ENCODE data around the gene GRIK4.
"Not testable (repeated sequence)": the region's sequence is repeated elsewhere in the genome, so short reads cannot be mapped to it uniquely, and the experiment has no call there.

Gene GRIK4

DNA sequence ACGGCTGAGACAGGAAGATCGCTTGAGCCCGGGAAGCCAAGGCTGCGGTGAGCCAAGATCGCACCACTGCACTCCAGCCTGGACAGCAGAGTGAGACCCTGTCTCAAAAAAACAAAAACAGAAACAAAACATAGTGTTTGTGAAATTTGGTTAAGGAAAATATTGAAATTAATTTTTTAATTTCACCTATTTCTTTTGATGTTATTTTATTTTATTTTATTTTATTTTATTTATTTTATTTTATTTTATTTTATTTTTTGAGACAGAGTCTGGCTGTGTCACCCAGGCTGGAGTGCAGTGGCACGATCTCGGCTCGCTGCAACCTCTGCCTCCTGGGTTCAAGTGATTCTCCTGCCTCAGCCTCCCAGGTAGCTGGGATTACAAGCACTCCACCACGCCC is 275.7 kb downstream of the GRIK4 start:
- DNase-seq, result not testable (repeated sequence)

DNA sequence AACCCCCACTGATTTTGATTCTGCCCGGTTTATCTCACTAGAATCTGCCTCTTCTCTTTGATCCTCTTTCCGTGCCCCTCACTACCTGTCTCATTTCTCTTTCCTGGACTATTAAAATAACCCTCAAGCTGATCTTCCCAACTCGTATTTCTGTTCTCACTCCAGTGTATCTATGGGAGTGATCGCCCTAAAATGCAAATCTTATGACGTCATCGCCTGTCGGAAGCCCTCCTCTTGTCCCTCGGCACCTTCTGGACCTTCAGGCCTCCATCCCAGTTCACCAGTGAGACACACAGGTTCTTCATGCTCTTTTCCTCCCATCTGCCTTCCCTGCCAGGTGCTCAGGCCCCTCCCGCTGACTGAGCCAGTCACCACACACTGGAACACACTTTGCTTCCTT is 277.8 kb downstream of the GRIK4 start:
- no peak for DNase-seq

DNA sequence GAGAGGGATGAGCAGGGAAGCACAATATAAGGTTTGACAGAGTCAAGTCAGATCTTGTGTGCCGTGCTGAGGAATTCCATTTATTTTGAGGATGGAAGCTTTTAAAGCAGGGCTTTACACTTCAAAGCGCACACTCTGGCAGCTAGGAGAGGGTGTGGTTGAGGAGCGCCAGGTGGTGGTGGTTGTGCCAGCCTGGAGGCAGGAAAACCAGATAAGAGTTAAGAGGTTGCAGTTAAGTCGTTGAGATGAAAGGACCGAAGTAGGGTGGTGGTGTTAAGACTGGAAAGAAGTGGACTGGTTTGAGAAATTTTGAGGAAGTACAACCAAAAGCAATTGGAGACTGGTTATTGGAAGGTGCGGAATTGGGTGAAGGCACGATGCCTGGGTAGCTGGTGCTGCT is 280.8 kb downstream of the GRIK4 start:
- DNase-seq, result no peak

DNA sequence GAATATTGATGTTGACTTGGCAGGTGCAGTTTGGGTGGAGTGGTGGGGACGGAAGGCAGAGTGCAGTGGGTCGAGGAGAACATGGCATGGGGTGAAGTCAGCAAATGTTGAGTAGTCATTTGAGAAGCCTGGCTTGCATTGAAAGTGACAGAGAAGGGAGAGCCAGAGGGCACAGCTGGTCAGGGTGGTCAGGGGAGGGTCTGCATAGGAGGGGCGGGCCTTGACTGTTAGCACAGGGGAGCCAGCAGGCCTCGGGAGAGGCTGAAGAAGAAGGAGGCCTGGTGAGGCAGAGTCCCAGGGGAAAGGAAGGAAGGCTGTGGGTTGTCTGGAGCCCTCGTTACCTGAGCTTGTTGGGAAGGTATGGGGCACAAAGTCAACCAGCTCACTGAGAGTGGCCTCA is 281.6 kb downstream of the GRIK4 start:
- no peak for DNase-seq

DNA sequence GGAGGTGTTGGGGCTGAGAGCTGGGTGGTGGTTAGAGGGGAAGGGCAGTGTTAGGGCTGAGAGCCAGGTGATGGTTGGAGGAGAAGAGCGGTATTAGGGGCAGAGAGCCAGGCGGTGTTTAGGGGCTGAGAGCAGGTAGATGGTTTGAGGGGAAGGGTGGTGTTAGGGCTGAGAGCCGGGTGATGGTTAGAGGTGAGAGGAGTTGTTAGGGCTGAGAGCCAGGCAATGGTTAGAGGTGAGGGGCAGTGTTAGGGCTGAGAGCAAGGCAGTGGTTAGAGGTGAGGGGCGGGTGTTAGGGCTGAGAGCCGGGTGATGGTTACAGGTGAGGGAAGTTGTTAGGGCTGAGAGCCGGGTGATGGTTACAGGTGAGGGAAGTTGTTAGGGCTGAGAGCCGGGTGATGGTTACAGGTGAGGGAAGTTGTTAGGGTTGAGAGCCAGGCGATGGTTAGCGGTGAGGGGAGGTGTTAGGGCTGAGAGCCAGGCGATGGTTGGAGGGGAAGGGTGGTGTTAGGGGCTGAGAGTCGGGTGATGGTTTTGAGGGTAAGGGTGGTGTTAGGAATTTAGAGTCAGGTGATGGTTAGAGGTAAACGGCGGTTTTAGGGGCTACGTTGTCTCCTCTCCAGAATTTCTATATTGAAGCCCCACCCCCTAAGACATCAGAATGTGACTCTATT is 282.4 kb downstream of the GRIK4 start:
- DNase-seq, result no peak

DNA sequence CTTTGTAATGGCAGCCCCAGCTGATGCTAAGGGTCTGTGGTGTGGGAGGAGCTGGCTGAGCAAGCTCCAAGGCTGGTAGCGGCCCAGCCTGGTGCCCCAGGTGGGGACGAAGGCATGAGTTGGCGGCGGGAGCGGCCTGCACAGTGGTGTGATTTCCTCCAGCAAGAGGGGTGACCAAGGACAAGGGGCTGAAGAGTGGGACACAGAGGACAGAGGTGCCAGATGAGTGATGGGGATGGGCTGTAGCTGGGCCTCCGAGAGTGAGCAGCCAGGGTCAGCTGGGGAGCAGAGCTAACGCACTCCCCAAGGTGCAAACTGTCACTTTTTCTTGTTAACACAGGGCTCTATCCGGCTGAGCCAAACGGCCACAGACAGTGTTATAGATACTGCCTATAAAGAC is 283.2 kb downstream of the GRIK4 start:
- DNase-seq, result no peak

DNA sequence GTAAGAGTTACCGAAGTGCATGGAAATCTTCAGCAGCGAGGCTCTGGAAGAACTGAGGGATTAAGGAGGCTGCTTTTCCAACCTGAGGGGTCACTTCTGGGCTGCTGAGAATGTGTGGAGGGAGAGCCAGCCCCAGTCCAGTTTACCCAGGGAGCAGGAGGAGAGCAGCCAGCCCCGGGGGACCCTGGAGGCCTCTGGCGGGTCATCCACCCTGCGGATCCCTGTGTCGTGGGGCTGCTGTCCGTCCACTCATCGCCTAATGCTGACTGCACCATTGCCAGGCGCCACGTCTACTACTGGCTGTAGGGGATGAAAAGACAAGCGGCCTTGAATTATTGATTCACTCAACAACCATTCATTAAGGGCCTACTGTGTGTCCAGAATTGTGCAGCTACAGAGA is 283.6 kb downstream of the GRIK4 start:
- DNase-seq, result no peak

DNA sequence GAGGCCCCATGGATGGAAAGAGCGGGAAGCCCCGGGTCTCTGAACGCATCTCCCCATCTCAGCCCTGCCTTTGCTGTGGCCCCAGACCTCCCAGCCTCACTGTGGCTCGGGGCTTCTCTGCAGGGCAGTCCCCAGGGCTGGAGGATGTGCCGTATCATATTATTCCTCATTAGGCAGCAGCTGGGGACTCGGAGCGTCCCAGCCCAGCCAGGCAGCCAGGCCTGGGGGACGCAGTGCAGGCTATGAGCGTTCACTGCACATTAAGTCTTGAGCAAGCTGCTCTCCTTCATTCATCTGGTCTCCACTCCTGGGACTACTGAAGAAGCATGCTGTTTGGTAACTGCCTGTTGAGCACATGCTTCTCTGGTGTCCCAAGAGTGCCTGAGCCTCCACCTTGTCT is 285.6 kb downstream of the GRIK4 start:
- DNase-seq, result no peak

DNA sequence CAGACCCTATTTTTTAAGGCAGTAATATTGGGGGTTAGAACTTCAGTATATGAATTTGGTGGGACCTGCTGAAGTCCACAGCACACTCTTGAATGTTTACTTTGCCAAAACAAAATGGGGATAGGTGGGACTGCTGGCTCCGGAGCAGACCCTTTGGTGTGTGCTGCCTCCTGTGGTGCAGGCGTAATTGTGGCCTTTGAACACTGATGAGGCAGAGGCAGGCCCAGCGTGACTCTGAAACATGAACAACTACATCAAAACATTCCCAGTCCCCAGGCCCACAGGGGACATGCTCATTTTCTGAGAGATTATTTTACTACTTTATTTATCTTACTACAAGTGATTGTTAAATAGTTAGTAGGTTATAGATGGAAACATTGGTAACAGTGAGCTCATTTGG is 287.3 kb downstream of the GRIK4 start:
- DNase-seq, result no peak

DNA sequence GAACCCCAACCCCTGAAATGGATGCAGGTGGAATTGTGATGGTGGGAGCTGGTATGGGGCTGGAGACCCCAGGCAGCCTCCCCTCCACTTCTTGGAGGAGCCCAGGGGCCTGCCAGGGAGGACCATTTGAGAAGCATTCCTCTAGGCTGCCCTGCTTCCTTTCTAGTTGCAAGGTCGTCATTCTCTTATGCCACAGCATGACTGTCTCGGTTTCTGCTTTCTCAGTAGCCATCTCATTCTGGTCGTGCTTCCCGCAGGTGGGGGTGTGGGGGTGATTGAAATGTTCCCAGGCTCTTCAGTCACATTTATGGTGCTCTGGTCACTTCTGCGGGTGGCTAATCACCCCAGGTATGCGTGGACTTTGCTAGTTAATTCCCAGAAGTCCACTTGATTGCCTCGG is 288.7 kb downstream of the GRIK4 start:
- DNase-seq, result no peak

DNA sequence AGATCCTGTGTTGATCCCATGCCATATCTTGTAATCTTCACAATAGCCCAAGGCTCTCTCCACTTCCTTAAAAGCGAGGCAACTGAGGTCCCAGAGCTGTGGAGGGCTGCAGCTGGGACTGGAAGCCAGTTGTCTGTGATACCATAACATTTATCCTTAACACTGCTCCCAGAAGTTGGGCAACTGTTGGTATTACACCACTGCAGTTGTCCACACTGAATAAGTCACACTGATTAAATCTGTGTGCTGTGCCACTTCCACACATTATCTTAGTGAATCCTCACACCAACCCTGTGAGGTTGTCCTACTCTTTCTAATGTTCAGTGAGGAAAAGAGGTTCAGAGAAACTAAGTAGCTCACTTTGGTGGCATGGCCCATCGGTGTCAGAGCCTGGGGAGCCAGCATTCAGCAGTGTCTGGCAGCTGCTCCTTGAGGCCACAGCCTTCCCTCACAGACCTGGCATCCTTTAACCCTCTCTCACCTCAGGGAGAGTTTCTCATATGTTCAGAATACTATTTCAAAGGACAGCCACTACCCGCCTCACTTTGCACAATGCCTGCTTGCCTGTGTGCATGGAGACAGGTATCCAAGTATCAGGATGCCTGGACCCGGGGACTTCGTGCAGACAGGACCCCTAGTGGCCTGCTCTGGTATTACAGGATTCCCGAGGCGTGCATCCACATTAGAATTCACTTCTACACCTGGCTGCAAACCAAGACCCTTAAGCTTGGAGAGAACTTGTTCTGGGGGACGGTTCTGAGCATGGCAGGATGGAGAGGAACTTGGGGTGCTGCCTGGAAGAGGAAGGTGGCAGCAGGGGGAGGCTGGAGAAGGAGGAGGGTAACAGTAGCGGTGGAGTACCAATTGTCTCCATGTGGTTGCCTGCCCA is 290.5 kb downstream of the GRIK4 start:
- peak; percentile 59 for DNase-seq

DNA sequence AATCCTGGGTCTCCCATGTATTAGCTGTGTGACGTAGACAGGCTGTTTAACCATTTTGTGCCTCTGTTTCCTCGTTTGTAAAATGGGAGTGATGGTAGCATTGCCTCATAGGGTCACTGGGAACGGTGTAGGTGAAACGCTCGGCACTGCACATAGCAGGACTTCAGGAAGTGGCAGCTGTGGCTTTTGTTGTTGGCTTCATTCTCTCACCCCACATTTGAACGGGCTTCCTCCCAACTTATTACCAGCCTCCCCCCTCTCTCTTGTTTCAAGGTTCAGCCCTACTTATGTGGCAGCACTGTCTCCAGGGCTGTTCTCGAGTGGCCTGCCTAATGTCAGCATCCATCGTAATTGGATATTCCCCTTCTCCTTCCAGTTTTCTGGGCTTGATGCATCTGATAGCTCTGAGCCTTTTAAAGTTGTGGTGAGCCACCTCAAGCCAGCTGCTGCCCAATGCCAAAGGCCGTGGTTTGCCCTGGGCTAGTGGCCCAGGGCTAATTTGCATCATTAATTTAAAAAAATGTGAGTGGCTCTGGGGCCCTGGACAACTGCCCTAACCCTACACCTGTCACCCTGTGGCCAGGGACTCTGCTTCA is 294.5 kb downstream of the GRIK4 start:
- DNase-seq, result no peak

DNA sequence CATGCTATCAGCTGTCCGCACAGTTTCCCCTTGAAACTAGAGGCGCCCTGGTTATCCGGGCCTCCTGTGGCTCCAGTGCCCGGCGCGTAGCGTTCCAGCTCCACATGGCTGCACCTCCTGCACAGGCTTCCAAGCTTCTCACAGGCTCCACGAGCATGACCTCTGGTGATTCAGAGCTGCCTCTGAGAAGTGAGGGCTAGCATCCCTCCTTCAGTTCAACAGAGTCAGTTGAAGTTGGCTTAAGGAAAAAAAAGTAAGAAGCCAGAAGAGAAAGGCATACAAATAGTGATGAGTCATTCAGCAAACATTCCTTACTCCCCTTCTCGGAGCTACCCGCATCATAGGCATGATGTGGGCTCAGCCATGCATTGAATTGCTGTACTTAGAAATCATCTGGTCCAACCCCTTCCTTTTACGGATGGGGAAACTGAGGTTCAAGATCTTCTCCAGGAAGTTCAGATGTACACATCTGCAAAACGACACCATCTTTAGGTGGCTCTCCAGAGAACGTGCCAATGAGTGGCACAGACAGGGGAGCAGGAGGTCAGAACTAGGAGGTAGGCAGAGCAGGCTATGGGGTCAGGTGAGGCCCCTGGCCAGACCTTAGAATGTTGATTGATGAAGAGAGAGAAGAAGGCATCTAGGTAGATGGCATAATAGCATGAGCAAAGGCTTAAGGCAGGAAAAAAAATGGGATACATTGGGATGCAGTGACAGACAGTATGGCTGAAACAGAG is 296.0 kb downstream of the GRIK4 start:
- no peak for DNase-seq

DNA sequence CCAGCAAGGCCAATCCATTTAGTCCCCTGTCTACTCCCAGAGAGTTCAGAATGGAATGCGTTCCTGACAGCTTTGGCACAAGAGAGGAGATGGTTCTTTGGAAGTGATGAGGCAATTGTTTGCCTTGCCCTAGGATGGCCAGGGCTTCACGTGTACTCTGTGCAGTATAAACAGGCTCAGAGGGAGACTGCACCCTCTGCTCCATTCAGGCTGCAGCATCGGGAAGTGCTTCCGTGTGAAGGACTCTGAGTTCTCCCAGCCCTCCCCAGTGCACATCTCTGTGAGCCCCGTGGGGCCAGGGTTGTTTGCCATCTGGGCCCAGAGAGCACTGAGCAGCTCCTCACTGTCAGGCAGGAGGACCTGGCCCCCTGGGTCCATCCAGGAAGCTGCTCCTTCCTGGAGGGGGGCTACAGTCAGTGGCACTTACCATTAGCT is 297.1 kb downstream of the GRIK4 start:
- DNase-seq, result no peak

DNA sequence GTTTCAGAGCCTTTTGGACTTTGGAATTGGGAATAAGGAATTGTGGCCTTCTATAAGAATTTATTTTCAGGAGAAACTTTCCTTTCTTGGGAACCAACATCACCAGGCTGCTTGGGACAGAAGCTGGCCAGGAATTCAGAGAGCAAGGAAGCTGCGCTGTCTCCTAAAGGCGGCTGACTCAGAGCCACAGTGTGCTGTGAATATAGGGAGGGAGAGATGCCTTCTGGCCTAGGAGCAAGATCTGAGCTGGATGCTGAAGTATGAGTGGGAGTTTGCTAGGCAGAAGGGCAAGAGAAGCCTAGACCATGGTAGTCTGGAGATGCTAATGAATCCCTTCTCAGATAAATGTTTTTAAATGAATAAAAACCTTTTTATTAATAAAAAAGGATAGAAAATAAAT is 298.7 kb downstream of the GRIK4 start:
- DNase-seq, result no peak

DNA sequence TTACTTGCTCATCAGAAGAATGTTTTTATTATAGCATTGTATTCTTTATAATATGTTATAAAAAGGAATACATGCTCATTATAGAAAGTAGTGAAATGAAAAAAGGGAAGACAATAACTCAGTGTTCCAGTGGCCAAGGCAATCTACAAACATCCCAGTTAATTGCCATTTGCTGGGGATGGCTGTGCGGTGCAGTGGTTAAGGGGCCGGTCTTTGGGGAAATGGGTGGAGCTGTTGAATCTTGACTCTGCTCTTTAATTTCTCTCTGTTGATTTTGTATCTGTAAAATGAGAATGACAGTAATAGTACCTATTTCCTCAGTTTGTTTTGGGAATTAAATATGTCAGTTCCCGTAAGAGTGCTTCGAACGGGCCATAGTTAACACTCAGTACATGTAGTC is 299.7 kb downstream of the GRIK4 start:
- DNase-seq, result no peak

DNA sequence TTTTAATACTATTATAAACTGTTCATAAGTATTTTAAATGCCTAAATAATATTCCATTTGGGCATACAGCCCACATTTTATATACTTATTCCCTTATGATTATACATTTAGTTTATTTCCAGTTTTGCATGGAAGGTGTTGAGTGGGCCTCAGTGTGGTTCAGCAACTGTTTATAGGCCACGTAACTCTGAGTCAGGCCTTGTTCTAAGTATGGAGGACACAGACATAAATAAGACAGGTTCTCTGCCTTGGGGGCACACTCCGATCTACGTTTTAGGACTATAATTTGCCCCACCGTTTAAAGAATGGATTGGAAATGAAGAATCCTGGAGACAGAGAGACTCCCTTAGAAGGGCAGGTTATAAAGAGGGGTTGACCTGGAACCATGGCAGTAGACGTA is 300.2 kb downstream of the GRIK4 start:
- DNase-seq, result no peak

DNA sequence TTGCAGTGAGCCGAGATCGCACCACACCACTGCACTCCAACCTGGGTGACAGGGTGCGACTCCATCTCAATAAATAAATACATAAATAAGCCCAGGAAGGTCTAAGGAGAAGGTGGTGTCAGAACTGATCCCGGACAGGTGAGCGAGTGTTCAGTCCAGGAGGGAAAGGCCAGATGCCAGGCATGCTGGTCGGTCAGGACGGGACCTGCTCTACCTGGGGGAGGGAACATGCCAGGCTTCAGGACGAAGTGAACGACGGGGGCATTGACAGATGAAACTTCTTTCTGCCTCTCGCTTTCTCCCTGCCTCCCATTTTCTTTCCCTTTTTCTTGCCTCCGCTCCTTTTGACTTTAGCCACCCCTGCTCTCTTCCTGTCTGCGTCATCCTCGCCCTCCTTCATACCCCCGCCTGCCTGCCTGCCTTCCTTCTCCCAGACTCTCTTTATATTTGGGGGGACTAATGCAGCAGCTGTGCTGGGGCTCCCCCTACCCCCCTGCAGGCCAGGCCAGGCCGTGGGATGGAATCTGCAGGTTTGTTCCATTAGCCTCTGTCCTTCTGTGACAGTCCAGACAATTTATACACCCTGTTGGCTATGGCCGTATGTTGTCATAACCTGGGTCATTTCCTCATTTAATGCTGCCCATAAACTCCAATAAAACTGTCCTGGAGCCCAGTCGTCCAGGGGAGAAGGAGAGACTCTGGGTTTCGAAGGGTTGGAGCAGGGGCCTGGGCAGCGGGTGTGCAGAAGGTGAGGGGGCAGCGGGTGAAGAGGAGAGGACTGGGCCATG is 303.2 kb downstream of the GRIK4 start:
- no peak for DNase-seq

DNA sequence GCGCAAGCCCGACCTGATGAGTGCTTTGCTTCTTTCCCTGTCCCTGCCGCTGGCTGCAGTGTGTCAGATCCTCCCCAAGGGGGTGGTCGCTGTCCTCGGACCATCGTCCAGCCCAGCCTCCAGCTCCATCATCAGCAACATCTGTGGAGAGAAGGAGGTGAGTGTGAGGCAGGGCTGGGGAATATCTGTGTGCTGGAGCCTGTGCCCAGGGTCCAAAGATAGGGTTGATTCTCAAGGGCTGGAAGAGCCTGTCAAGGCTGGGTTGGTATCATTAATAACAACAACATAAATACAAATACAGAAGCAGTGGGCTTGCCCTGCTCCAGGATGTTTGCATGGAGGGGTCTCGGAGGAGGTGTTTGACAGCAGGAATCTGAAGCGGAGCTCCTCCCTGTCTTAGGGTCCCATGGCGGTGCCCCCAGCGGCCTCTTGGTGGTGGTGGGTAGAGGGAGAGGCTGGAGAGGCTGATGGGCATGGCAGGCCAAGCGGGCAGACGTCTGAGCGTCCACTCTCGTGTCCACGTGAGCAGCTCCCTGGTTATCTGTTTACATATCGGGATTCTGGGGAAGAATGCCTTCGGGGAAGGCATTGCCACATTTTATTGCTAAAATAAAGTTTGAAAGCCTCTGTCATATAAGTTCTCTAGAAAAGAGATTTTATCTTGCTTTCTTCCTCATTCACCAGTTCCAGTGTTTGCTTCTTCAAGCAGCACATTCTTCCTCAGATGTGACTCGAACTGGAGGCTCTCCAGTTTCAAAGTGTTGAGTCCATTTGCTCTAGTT is 304.0 kb downstream of the GRIK4 start:
- no peak for DNase-seq

DNA sequence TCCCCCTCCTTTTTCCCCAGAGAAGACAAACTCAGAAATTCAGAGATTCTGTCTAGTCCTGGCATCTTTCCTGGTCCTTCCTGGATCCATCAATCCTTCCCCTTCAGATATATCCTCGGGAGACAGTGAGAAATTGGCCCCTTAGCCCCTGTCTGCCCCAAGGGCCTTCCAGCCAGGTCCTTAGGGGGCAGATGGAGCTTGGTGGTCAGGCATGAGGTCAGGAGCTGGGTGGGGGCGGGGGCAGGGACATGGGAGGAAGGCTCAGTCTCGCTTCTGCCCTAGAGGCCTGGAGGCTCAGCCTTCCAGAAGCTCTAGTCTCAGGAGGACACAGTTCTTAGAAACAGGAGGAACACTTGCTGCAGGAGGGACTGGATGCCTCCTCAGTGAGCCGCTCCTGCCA is 304.6 kb downstream of the GRIK4 start:
- no peak for DNase-seq

DNA sequence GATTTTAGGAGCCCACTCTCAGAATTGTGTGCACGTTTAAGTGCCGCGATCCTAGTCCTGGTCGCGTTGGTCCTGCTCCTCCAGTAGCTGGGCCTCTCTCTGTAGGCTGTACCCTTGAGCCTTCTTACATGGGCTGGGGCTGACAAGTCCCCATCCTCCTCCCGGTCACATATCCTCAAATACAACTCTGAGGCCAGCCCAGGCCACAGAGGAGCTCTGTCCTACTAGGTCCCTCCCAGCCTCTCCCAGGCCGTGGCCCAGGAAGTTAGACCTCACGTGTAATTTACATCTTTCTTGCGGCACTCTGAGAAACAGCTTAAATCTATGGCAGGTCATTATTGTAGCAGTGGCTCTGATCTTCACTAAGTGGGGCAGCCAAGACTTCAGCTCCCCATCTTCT is 305.2 kb downstream of the GRIK4 start:
- no peak for DNase-seq

DNA sequence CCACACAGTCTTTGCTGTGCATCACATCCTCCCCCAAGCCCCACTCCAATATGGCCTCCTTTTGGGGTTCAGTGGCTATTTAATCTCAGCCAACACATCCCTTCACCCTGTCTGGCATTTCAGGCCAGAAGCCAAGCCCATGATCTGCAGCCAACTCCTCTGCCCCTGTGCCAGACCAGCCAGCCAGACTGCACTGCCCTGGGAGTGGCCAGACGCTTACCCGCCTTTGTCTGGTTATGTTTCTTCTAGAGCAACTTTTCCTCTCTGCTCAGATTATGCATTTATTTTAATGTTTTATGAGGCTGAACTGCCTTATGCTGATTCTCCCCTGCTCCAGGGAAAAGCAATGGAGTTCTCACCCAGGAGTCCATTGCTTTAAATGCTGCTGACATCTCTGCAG is 305.6 kb downstream of the GRIK4 start:
- DNase-seq, result no peak
